HepG2 (cell line): ENCODE data around the gene SLC25A14. TPM values are rescaled to one million over a fixed set of nuclear protein-coding genes. Genes with fewer than 3 reads are reported as not detected.

Source experiments
- ATAC-seq: fragments of 200-7000 bp; cut with Tn5 transposase; 3 replicates; pipeline ENCODE4 v1.9.1; 2020; ENCODE audit warnings: mild to moderate bottlenecking, moderate library complexity
- Bru-seq: library from RNA; stranded (reverse); fragments of 400-500 nt; gene quantifications from one replicate; lab custom pipeline; 2021; lab: Mats Ljungman, UMichigan
- BruChase-seq, 2 experiments: library from RNA; stranded (reverse); fragments of 400-500 nt; gene quantifications; one replicate each; lab custom pipeline; 2021; lab: Mats Ljungman, UMichigan
- BruUV-seq: library from RNA; stranded (reverse); fragments of 400-500 nt; replicated peaks from 2 replicates; lab custom pipeline; 2021; lab: Mats Ljungman, UMichigan
- CTCF ChIA-PET: fragments of 300-600 bp; formaldehyde crosslinking; extraction: SDS; loops from one replicate; lab custom pipeline; 2021; ENCODE audit warnings: low total read pairs, inconsistent platforms, low intra/inter-chr PET ratio; lab: Yijun Ruan, JAX
- POLR2A ChIA-PET: fragments of 350-600 bp; sonication (Branson Sonifier 250); formaldehyde crosslinking; loops from one replicate; lab custom pipeline; 2020; ENCODE audit warnings: antibody characterized with exemption, inconsistent platforms; lab: Yijun Ruan, JAX
- DNase-seq: peaks from one replicate; pipeline ENCODE4 v3.0.0-alpha.2; 2015; ENCODE audit warnings: low spot score
- FAIRE-seq: peaks from 3 replicates; lab custom pipeline; 2011; peaks lifted over from hg19 to GRCh38; lab: Jason Lieb, UNC
- H2AFZ ChIP-seq: one replicate; pipeline ENCODE4 v1.6.1; 2011; ENCODE audit warnings: low read length, inconsistent platforms
- H3K27ac ChIP-seq: fragments of 300-600 bp; 3 replicates; pipeline ENCODE4 v1.8.0; 2011; ENCODE audit warnings: mixed run types, mild to moderate bottlenecking, mixed read lengths, low read length, inconsistent platforms; ENCODE audit not compliant: insufficient read depth; ENCODE audit errors: extremely low read length
- H3K27me3 ChIP-seq, 2 experiments: fragments of 200-600 bp in 1 of 2; 2 replicates in 1 of 2; 3 replicates in 1 of 2; pipeline versions ENCODE4 v1.6.0 to v1.8.0; 2011; ENCODE audit warnings: low read length in 2 of 2, mild to moderate bottlenecking in 2 of 2, moderate library complexity in 2 of 2, inconsistent platforms in 1 of 2; ENCODE audit not compliant: insufficient read depth in 2 of 2, control insufficient read depth in 1 of 2
- H3K36me3 ChIP-seq, 2 experiments: fragments of 200-600 bp in 1 of 2; replicated peaks in 1 of 2; 2 replicates in 1 of 2; 3 replicates in 1 of 2; pipeline versions ENCODE4 v1.5.1 to v1.8.0; 2011; ENCODE audit warnings: low read length in 2 of 2, inconsistent platforms in 1 of 2; ENCODE audit not compliant: insufficient read depth in 2 of 2, control insufficient read depth in 1 of 2
- H3K4me1 ChIP-seq: 2 replicates; pipeline ENCODE4 v1.5.1; 2012; ENCODE audit warnings: low read length, inconsistent platforms; ENCODE audit not compliant: insufficient read depth
- H3K4me2 ChIP-seq: 2 replicates; pipeline ENCODE4 v1.6.0; 2011; ENCODE audit warnings: low read depth, low read length, inconsistent platforms
- H3K4me3 ChIP-seq, 3 experiments: fragments of 200-600 bp in 1 of 3; sonication (generic), shearing (Covaris generic) in 1 of 3; replicated peaks in 1 of 3; 2 replicates each; pipeline ENCODE4 v1.5.1; 2011 to 2016; ENCODE audit warnings: low read length in 3 of 3, inconsistent platforms in 2 of 3, low read depth in 2 of 3, mild to moderate bottlenecking in 2 of 3, control low read depth in 1 of 3, mixed read lengths in 1 of 3; ENCODE audit not compliant: insufficient read depth in 1 of 3
- H3K79me2 ChIP-seq: one replicate; pipeline ENCODE4 v1.6.1; 2011; ENCODE audit warnings: low read length, inconsistent platforms; ENCODE audit not compliant: insufficient read depth
- H3K9ac ChIP-seq: 2 replicates; pipeline ENCODE4 v1.6.0; 2011; ENCODE audit warnings: mild to moderate bottlenecking, low read depth, low read length, inconsistent platforms; ENCODE audit not compliant: insufficient read depth
- H3K9me3 ChIP-seq: 2 replicates; pipeline ENCODE4 v1.5.1; 2012; ENCODE audit warnings: mild to moderate bottlenecking, low read length
- H4K20me1 ChIP-seq: 2 replicates; pipeline ENCODE4 v1.6.0; 2011; ENCODE audit warnings: inconsistent platforms, mild to moderate bottlenecking, low read length, moderate library complexity; ENCODE audit not compliant: insufficient read depth
- ARNTL ChIP-seq: sonication (generic); formaldehyde crosslinking; IDR thresholded peaks from 2 replicates; pipeline ENCODE4 v1.4.0; 2020; ENCODE audit warnings: mild to moderate bottlenecking, missing genetic modification reagents
- PHF20 ChIP-seq: sonication (generic); formaldehyde crosslinking; IDR thresholded peaks from 2 replicates; pipeline ENCODE4 v1.5.0; 2020; ENCODE audit warnings: mild to moderate bottlenecking, missing genetic modification reagents
- SIN3B ChIP-seq: fragments of 150-350 bp; IDR thresholded peaks from 2 replicates; pipeline ENCODE4 v1.6.1; 2014; ENCODE audit warnings: low read length
- ZBTB33 ChIP-seq: sonication (generic); formaldehyde crosslinking; IDR thresholded peaks from 2 replicates; pipeline ENCODE4 v1.4.0; 2020; ENCODE audit warnings: missing genetic modification reagents
- ZNF614 ChIP-seq: IDR thresholded peaks from 2 replicates; pipeline ENCODE4 v1.6.1; 2018; ENCODE audit warnings: missing biosample characterization, missing genetic modification reagents, inconsistent platforms, borderline replicate concordance
- WGBS: methylation state at CpG from one replicate; pipeline ENCODE4 v1.1.6; 2017; ENCODE audit warnings: low lambda C conversion rate; 5-methylcytosine and 5-hydroxymethylcytosine counted together
- in situ Hi-C: cut with HindIII; loops from 2 replicates; pipeline ENCODE4 v1.10.0; 2017; ENCODE audit warnings: low pct_unique_long_range_greater_than_20kb; ENCODE audit not compliant: extremely low pct_ligation_motif_present
- intact Hi-C: fragments of 100-400 bp; cut with micrococcal nuclease; formaldehyde crosslinking; loops from one replicate; pipeline ENCODE4 v1.10.0; 2022; ENCODE audit not compliant: unreplicated experiment
- long read RNA-seq, 2 experiments: library from RNA in 1 of 2; library from polyadenylated mRNA in 1 of 2; stranded (forward) in 1 of 2; unstranded in 1 of 2; transcript quantifications; one replicate each; pipeline ENCODE4 v2.0.0, GENCODE V29; 2019 to 2022
- polyA minus RNA-seq, 3 experiments: library from RNA; depleted of rRNA, polyadenylated mRNA; stranded (reverse); fragments of >200 nt; gene quantifications; 2 replicates each; pipeline ENCODE4 v1.2.3, GENCODE V29; 2011; ENCODE audit warnings: low replicate concordance in 1 of 3
- polyA plus RNA-seq, 8 experiments: library from polyadenylated mRNA; depleted of rRNA in 3 of 8; stranded (reverse) in 7 of 8; unstranded in 1 of 8; fragments of >200 nt; fragmentation: Illumina TruSeq in 4 of 8; extraction: Trizol in 4 of 8; gene quantifications; 2 replicates each; pipeline versions ENCODE4 v1.2.1 to v1.2.3, GENCODE V29; 2011 to 2016; ENCODE audit warnings: low read depth in 4 of 8, missing spikeins in 1 of 8, mixed read lengths in 1 of 8; ENCODE audit not compliant: insufficient read depth in 1 of 8
- total RNA-seq, 5 experiments: library from RNA; depleted of rRNA; stranded (reverse); fragments of >200 nt; fragmentation: Illumina TruSeq; extraction: Trizol; gene quantifications; 2 replicates each; pipeline ENCODE4 v1.2.3, GENCODE V29; 2016; ENCODE audit warnings: low read depth in 1 of 5
- TF ChIP-seq, protein P1 (sequence below): sonication (generic); formaldehyde crosslinking; conservative IDR thresholded peaks from 2 replicates; pipeline ENCODE4 v1.4.0; 2020; ENCODE audit warnings: missing genetic modification reagents
- TF ChIP-seq, protein P2 (sequence below): sonication (generic); formaldehyde crosslinking; IDR thresholded peaks from 2 replicates; pipeline ENCODE4 v1.4.0; 2020; ENCODE audit warnings: missing genetic modification reagents, borderline replicate concordance

Gene SLC25A14
- total RNA-seq (2016; rRNA removed; fragmentation: Illumina TruSeq; extraction: Trizol) (7.4 and 14.0 TPM in 2 replicates), polyA plus RNA-seq (2011; rRNA removed) (12.8 and 15.6 TPM in 2 replicates), polyA minus RNA-seq (2011; rRNA and poly(A)+ RNA removed; ENCODE audit: low replicate concordance) (6.7 and 13.0 TPM in 2 replicates), Bru-seq, nascent RNA (percentile 54 among the genes with signal in this experiment), BruChase-seq, experiment 1, labeled RNA remaining after a 6-hour chase (percentile 50 among the genes with signal in this experiment), BruChase-seq, experiment 2, labeled RNA remaining after a 2-hour chase (percentile 52 among the genes with signal in this experiment)
- 5.8 and 6.3 TPM in 2 replicates for total RNA-seq (2016; cell fraction: cytosol; rRNA removed; fragmentation: Illumina TruSeq; extraction: Trizol; ENCODE audit: low read depth)
- 9.0 and 14.3 TPM in 2 replicates for total RNA-seq (2016; cell fraction: insoluble cytoplasmic fraction; rRNA removed; fragmentation: Illumina TruSeq; extraction: Trizol)
- total RNA-seq (2016; cell fraction: membrane; rRNA removed; fragmentation: Illumina TruSeq; extraction: Trizol): 7.6 and 7.8 TPM in 2 replicates
- total RNA-seq (2016; cell fraction: nucleus; rRNA removed; fragmentation: Illumina TruSeq; extraction: Trizol): 18.4 and 23.6 TPM in 2 replicates
- 3.6 and 6.8 TPM in 2 replicates for polyA plus RNA-seq (2011; cell fraction: cytosol; rRNA removed)
- 28.0 and 36.8 TPM in 2 replicates for polyA plus RNA-seq (2011; cell fraction: nucleus; rRNA removed)
- polyA plus RNA-seq (2012): 11.2 and 13.6 TPM in 2 replicates
- polyA plus RNA-seq (2016; cell fraction: cytosol; fragmentation: Illumina TruSeq; extraction: Trizol; ENCODE audit: low read depth): 4.2 and 5.2 TPM in 2 replicates
- 7.6 and 8.0 TPM in 2 replicates for polyA plus RNA-seq (2016; cell fraction: insoluble cytoplasmic fraction; fragmentation: Illumina TruSeq; extraction: Trizol; ENCODE audit: low read depth)
- 5.2 and 6.7 TPM in 2 replicates for polyA plus RNA-seq (2016; cell fraction: membrane; fragmentation: Illumina TruSeq; extraction: Trizol; ENCODE audit: low read depth)
- 32.4 and 37.7 TPM in 2 replicates for polyA plus RNA-seq (2016; cell fraction: nucleus; fragmentation: Illumina TruSeq; extraction: Trizol; ENCODE audit: insufficient read depth, low read depth)
- 3.8 and 6.4 TPM in 2 replicates for polyA minus RNA-seq (2011; cell fraction: cytosol; rRNA and poly(A)+ RNA removed)
- polyA minus RNA-seq (2011; cell fraction: nucleus; rRNA and poly(A)+ RNA removed): 27.6 and 28.6 TPM in 2 replicates
- long read RNA-seq, experiment 1, partial matches to known transcripts: 4 of 20 reads
- long read RNA-seq, experiment 1, other reads (novel, unspliced or antisense): 11 of 20 reads
- long read RNA-seq, experiment 2, partial matches to known transcripts: 5 of 12 reads
- long read RNA-seq, experiment 2, other reads (novel, unspliced or antisense): 3 of 12 reads

DNA sequence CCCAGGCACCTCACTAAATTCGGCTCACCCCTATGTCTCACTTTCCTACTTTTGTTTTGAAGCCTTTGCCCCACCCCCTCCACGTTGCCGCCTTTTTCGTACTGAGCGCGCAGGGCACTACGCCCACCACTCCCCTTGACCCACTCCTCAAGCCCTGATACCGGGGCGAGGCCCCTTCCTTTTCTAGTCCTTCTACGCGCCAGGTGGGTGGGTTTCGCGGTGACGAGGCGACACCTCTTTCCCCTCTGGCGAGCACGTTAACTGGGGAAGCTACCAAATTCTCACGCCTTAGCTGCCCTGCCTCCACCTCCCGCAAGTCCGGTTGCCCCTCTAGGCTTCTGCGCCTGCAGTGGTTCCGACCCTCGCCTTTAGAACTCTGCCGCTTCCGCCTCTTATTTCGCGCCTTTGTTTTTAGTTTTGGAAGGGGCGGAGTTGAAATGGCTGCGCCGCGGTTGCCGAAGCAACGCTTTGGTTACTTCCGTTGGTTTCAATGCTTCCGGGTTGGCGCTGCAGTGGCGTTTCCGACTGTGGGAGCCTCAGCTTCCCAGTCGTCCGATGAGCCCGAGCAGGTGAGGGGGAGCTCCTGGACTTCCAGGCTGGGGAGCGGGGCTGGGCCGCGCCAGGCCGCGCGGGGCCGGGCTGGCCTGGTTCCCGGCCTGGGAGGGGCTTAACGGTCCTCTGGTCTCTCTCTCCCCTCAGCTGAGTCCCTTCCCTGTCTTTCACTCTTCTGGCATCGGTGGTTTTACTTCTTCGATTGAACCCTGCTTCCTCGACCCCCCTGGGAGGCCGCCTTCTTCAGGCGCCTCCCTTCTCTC lies at the start of gene SLC25A14:
SLC25A14 (plus strand) TSS at position 512 of the 815 bp plus-strand sequence. CDS start 360 bp downstream, outside the sequence.
- CTCF ChIA-PET: no interaction called here
- TF ChIP-seq PHF20 (CRISPR knock-in tag) (peak; percentile 77), ZBTB33 (CRISPR knock-in tag) (no peak), ARNTL (CRISPR knock-in tag) (no peak), ZNF614 (CRISPR knock-in tag) (no peak), SIN3B (peak; percentile 72)
- TF ChIP-seq, protein P1, sequence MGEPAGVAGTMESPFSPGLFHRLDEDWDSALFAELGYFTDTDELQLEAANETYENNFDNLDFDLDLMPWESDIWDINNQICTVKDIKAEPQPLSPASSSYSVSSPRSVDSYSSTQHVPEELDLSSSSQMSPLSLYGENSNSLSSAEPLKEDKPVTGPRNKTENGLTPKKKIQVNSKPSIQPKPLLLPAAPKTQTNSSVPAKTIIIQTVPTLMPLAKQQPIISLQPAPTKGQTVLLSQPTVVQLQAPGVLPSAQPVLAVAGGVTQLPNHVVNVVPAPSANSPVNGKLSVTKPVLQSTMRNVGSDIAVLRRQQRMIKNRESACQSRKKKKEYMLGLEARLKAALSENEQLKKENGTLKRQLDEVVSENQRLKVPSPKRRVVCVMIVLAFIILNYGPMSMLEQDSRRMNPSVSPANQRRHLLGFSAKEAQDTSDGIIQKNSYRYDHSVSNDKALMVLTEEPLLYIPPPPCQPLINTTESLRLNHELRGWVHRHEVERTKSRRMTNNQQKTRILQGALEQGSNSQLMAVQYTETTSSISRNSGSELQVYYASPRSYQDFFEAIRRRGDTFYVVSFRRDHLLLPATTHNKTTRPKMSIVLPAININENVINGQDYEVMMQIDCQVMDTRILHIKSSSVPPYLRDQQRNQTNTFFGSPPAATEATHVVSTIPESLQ (CRISPR knock-in tag): no peak
- TF ChIP-seq, protein P2, sequence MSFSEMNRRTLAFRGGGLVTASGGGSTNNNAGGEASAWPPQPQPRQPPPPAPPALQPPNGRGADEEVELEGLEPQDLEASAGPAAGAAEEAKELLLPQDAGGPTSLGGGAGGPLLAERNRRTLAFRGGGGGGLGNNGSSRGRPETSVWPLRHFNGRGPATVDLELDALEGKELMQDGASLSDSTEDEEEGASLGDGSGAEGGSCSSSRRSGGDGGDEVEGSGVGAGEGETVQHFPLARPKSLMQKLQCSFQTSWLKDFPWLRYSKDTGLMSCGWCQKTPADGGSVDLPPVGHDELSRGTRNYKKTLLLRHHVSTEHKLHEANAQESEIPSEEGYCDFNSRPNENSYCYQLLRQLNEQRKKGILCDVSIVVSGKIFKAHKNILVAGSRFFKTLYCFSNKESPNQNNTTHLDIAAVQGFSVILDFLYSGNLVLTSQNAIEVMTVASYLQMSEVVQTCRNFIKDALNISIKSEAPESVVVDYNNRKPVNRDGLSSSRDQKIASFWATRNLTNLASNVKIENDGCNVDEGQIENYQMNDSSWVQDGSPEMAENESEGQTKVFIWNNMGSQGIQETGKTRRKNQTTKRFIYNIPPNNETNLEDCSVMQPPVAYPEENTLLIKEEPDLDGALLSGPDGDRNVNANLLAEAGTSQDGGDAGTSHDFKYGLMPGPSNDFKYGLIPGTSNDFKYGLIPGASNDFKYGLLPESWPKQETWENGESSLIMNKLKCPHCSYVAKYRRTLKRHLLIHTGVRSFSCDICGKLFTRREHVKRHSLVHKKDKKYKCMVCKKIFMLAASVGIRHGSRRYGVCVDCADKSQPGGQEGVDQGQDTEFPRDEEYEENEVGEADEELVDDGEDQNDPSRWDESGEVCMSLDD (CRISPR knock-in tag): no peak

More for the DNA sequence above, at the start of gene SLC25A14:
- intact Hi-C loops: no loop called here
- Histone ChIP-seq H3K27me3 (no peaks in the 10 kb centered on the region), H4K20me1 (no peaks in the 10 kb centered on the region), H3K9ac (peak within 1 kb of the TSS; percentile 81), H3K27ac (peak within 1 kb of the TSS; percentile 70), H3K4me3 (peak within 1 kb of the TSS; percentile 71 to 79 (median 78)), H3K4me1 (peaks cover 7% of the 10 kb centered on the region), H3K36me3 (no peaks in the 10 kb centered on the region), H2AFZ (peak within 1 kb of the TSS; percentile 54), H3K79me2 (no peaks in the 10 kb centered on the region), H3K4me2 (peak within 1 kb of the TSS; percentile 76), H3K9me3 (no peaks in the 10 kb centered on the region)
- no TSS peak for BruUV-seq
- peak; percentile 99 for ATAC-seq
- peak; percentile 76 for DNase-seq
- in situ Hi-C loops: no loop called here
- POLR2A ChIA-PET: no interaction called here
- WGBS: 1% methylated on average over 26 of the region's 55 CpGs
- FAIRE-seq: peak; percentile 92
